WTC11 (cell line): ENCODE measurements around the gene USP10. TPM values are rescaled to one million over a fixed set of nuclear protein-coding genes. Genes with fewer than 3 reads are reported as not detected.

Source experiments
- ATAC-seq: fragments of 200-7000 bp; cut with Tn5 transposase; 2 replicates; pipeline ENCODE4 v1.10.0; 2021; ENCODE audit warnings: mild to moderate bottlenecking, moderate library complexity
- CTCF ChIA-PET: fragments of 300-600 bp; sonication (Branson Sonifier 250); formaldehyde crosslinking; loops from one replicate; lab custom pipeline; 2021; ENCODE audit warnings: antibody characterized with exemption; lab: Charles Lee
- POLR2A ChIA-PET: fragments of 350-600 bp; sonication (Branson Sonifier 250); formaldehyde crosslinking; loops from one replicate; lab custom pipeline; 2021; ENCODE audit warnings: antibody characterized with exemption; lab: Charles Lee
- DNase-seq: peaks from one replicate; pipeline ENCODE4 v3.0.0; 2021; ENCODE audit warnings: low spot score
- H3K27ac Mint-ChIP-seq: 2 replicates; pipeline ENCODE4 v1.8.0; 2021; ENCODE audit warnings: mixed read lengths
- H3K27me3 Mint-ChIP-seq: 2 replicates; pipeline ENCODE4 v1.8.0; 2021; ENCODE audit warnings: low read depth, mild to moderate bottlenecking, moderate library complexity, mixed read lengths
- H3K36me3 Mint-ChIP-seq: 2 replicates; pipeline ENCODE4 v1.8.0; 2021; ENCODE audit warnings: mixed read lengths
- H3K4me1 Mint-ChIP-seq: 2 replicates; pipeline ENCODE4 v1.8.0; 2022; ENCODE audit warnings: mixed read lengths
- H3K4me3 Mint-ChIP-seq: 2 replicates; pipeline ENCODE4 v1.8.0; 2021; ENCODE audit warnings: mild to moderate bottlenecking, moderate library complexity, mixed read lengths
- H3K9me3 Mint-ChIP-seq: 2 replicates; pipeline ENCODE4 v1.8.0; 2021; ENCODE audit warnings: mixed read lengths
- E2F5 ChIP-seq: sonication (generic); formaldehyde crosslinking; IDR thresholded peaks from 2 replicates; pipeline ENCODE4 v1.8.1; 2022; ENCODE audit warnings: mild to moderate bottlenecking, moderate library complexity, missing genetic modification reagents
- ETV6 ChIP-seq: sonication (generic); formaldehyde crosslinking; IDR thresholded peaks from 2 replicates; pipeline ENCODE4 v1.8.1; 2022; ENCODE audit warnings: mild to moderate bottlenecking, missing genetic modification reagents
- HMGA2 ChIP-seq: fragments of 250-450 bp; sonication (Bioruptor Pico); IDR thresholded peaks from 2 replicates; pipeline ENCODE4 v1.4.0; 2021; ENCODE audit warnings: mild to moderate bottlenecking, moderate library complexity
- JAZF1 ChIP-seq: fragments of 250-450 bp; sonication (Bioruptor Pico); IDR thresholded peaks from 2 replicates; pipeline ENCODE4 v1.9.0; 2021; ENCODE audit warnings: moderate library complexity, mild to moderate bottlenecking, inconsistent platforms
- NR3C1 ChIP-seq: sonication (generic); formaldehyde crosslinking; conservative IDR thresholded peaks from 2 replicates; pipeline ENCODE4 v1.8.1; 2023; ENCODE audit warnings: low read depth, mild to moderate bottlenecking, missing genetic modification reagents
- PREB ChIP-seq: sonication (generic); formaldehyde crosslinking; IDR thresholded peaks from 2 replicates; pipeline ENCODE4 v1.8.1; 2022; ENCODE audit warnings: mild to moderate bottlenecking, missing genetic modification reagents, moderate library complexity, borderline replicate concordance
- PRRX2 ChIP-seq: fragments of 250-450 bp; sonication (Bioruptor Pico); IDR thresholded peaks from 2 replicates; pipeline ENCODE4 v1.8.0; 2021; ENCODE audit warnings: mild to moderate bottlenecking
- RELA ChIP-seq: sonication (generic); formaldehyde crosslinking; IDR thresholded peaks from 2 replicates; pipeline ENCODE4 v1.8.1; 2022; ENCODE audit warnings: missing genetic modification reagents, mild to moderate bottlenecking, borderline replicate concordance
- ZNF219 ChIP-seq: sonication (generic); formaldehyde crosslinking; IDR thresholded peaks from 2 replicates; pipeline ENCODE4 v1.8.0; 2023; ENCODE audit warnings: missing genetic modification reagents, mild to moderate bottlenecking, borderline replicate concordance
- ZNF396 ChIP-seq: fragments of 250-450 bp; sonication (Bioruptor Pico); IDR thresholded peaks from 2 replicates; pipeline ENCODE4 v1.8.0; 2021; ENCODE audit warnings: mild to moderate bottlenecking, moderate library complexity, borderline replicate concordance
- ZNF416 ChIP-seq: fragments of 250-450 bp; sonication (Bioruptor Pico); IDR thresholded peaks from 2 replicates; pipeline ENCODE4 v1.9.0; 2021; ENCODE audit warnings: mild to moderate bottlenecking, inconsistent platforms
- ZNF423 ChIP-seq: fragments of 250-450 bp; sonication (Bioruptor Pico); IDR thresholded peaks from 2 replicates; pipeline ENCODE4 v2.1.2; 2022; ENCODE audit warnings: mild to moderate bottlenecking, moderate library complexity
- total RNA-seq: library from RNA; stranded (reverse); gene quantifications from 3 replicates; pipeline ENCODE4 v1.2.3, GENCODE V29; 2021
- TF ChIP-seq, protein P1 (sequence below): sonication (generic); formaldehyde crosslinking; IDR thresholded peaks from 2 replicates; pipeline ENCODE4 v1.8.0; 2022; ENCODE audit warnings: missing genetic modification reagents
- TF ChIP-seq, protein P2 (sequence below): fragments of 200-600 bp; IDR thresholded peaks from 2 replicates; pipeline ENCODE4 v1.8.0; 2022; ENCODE audit warnings: antibody characterized with exemption
- TF ChIP-seq, protein P3 (sequence below): sonication (generic); formaldehyde crosslinking; IDR thresholded peaks from 2 replicates; pipeline ENCODE4 v1.8.0; 2023; ENCODE audit warnings: missing genetic modification reagents
- TF ChIP-seq, protein P4 (sequence below): sonication (generic); formaldehyde crosslinking; conservative IDR thresholded peaks from 2 replicates; pipeline ENCODE4 v1.8.1; 2022; ENCODE audit warnings: mild to moderate bottlenecking, missing genetic modification reagents
- TF ChIP-seq, protein P5 (sequence below): sonication (generic); formaldehyde crosslinking; IDR thresholded peaks from 2 replicates; pipeline ENCODE4 v1.8.0; 2023; ENCODE audit warnings: mild to moderate bottlenecking, missing genetic modification reagents

The USP10 gene
- total RNA-seq, 1 experiment from 2014 or later: 138 TPM

- Mint-ChIP-seq H3K9me3 (no peaks in the 10 kb centered on the region), H3K27me3 (no peaks in the 10 kb centered on the region), H3K36me3 (no peaks in the 10 kb centered on the region), H3K4me1 (0 out of 2 replicates have a peak, but pooled peaks cover 3% of the 10 kb centered on the region), H3K27ac (peak overlapping the region; percentile 76; the same call in 1 of the 2 replicates), H3K4me3 (no peak overlapping the region)
- TF ChIP-seq ZNF423 (no peak), HMGA2 (no peak), ZNF219 (CRISPR knock-in tag) (no peak), JAZF1 (CRISPR knock-in tag) (no peak), RELA (CRISPR knock-in tag) (no peak), ZNF416 (CRISPR knock-in tag) (no peak)
- TF ChIP-seq, protein P1, sequence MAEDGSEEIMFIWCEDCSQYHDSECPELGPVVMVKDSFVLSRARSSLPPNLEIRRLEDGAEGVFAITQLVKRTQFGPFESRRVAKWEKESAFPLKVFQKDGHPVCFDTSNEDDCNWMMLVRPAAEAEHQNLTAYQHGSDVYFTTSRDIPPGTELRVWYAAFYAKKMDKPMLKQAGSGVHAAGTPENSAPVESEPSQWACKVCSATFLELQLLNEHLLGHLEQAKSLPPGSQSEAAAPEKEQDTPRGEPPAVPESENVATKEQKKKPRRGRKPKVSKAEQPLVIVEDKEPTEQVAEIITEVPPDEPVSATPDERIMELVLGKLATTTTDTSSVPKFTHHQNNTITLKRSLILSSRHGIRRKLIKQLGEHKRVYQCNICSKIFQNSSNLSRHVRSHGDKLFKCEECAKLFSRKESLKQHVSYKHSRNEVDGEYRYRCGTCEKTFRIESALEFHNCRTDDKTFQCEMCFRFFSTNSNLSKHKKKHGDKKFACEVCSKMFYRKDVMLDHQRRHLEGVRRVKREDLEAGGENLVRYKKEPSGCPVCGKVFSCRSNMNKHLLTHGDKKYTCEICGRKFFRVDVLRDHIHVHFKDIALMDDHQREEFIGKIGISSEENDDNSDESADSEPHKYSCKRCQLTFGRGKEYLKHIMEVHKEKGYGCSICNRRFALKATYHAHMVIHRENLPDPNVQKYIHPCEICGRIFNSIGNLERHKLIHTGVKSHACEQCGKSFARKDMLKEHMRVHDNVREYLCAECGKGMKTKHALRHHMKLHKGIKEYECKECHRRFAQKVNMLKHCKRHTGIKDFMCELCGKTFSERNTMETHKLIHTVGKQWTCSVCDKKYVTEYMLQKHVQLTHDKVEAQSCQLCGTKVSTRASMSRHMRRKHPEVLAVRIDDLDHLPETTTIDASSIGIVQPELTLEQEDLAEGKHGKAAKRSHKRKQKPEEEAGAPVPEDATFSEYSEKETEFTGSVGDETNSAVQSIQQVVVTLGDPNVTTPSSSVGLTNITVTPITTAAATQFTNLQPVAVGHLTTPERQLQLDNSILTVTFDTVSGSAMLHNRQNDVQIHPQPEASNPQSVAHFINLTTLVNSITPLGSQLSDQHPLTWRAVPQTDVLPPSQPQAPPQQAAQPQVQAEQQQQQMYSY (CRISPR knock-in tag): no peak
- TF ChIP-seq, protein P2, sequence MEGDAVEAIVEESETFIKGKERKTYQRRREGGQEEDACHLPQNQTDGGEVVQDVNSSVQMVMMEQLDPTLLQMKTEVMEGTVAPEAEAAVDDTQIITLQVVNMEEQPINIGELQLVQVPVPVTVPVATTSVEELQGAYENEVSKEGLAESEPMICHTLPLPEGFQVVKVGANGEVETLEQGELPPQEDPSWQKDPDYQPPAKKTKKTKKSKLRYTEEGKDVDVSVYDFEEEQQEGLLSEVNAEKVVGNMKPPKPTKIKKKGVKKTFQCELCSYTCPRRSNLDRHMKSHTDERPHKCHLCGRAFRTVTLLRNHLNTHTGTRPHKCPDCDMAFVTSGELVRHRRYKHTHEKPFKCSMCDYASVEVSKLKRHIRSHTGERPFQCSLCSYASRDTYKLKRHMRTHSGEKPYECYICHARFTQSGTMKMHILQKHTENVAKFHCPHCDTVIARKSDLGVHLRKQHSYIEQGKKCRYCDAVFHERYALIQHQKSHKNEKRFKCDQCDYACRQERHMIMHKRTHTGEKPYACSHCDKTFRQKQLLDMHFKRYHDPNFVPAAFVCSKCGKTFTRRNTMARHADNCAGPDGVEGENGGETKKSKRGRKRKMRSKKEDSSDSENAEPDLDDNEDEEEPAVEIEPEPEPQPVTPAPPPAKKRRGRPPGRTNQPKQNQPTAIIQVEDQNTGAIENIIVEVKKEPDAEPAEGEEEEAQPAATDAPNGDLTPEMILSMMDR: no peak
- TF ChIP-seq, protein P3, sequence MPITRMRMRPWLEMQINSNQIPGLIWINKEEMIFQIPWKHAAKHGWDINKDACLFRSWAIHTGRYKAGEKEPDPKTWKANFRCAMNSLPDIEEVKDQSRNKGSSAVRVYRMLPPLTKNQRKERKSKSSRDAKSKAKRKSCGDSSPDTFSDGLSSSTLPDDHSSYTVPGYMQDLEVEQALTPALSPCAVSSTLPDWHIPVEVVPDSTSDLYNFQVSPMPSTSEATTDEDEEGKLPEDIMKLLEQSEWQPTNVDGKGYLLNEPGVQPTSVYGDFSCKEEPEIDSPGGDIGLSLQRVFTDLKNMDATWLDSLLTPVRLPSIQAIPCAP (CRISPR knock-in tag): no peak
- ATAC-seq: no peak
- ChIA-PET POLR2A (no interaction called here), CTCF (interaction anchor here (1.1 kb wide), 1 partner anchor 48 kb away, joined by 3 read pairs; no protein-coding TSS in a partner anchor)
- no peak for DNase-seq
These were observed 86.2 kb downstream of the USP10 start for GRCh38 chr16:84785843-84786581.

DNA sequence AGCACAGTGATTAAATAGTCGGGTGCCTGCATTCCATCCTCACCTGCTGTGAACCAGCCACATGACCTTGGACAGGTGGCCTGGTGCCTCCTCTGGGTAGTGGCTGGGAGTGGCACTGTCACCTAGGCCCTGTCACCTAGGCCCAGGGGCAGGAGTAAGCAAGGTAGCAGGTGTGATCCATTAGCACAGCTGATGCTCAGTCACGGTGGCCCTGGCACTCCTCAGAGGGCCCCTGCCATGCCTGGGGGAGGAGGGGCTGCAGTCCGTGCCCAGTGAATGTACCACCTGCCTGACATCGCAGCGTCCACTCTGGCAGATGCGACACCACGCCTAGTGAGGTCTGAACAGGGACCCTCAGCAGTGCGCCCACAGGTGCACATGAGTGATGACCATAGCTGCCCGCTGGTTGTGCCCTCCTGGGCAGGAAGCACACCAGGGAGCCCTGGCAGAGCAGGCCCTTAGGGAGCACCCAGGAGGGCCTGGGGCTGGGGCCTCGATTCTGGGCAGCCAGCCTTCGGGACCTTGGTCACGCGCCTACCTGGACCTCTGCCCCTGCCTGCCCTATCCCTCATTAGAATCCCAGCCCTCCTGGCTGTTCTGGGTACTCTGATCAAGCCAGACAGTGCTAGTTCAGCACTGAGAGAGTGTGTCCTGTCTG lies 86.9 kb downstream of the USP10 start:
- DNase-seq (no peak), ATAC-seq (no peak)
- no peak overlapping the region for H3K4me3 Mint-ChIP-seq
- H3K4me1 Mint-ChIP-seq: 0 out of 2 replicates have a peak, but pooled peaks cover 3% of the 10 kb centered on the region
- H3K36me3 Mint-ChIP-seq: no peaks in the 10 kb centered on the region
- ChIA-PET POLR2A (no interaction called here), CTCF (interaction anchor here (1.2 kb wide), 1 partner anchor 138 kb away, joined by 7 read pairs; no protein-coding TSS in a partner anchor)
- H3K27ac Mint-ChIP-seq: peak overlapping the region; percentile 76; the same call in 1 of the 2 replicates
- H3K9me3 Mint-ChIP-seq: no peaks in the 10 kb centered on the region
- no peaks in the 10 kb centered on the region for H3K27me3 Mint-ChIP-seq
- no peak for TF ChIP-seq E2F5 (CRISPR knock-in tag)
- TF ChIP-seq, protein P4, sequence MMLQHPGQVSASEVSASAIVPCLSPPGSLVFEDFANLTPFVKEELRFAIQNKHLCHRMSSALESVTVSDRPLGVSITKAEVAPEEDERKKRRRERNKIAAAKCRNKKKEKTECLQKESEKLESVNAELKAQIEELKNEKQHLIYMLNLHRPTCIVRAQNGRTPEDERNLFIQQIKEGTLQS (CRISPR knock-in tag): no peak
- no peak for TF ChIP-seq JAZF1 (CRISPR knock-in tag)
- TF ChIP-seq NR3C1 (CRISPR knock-in tag): no peak
- TF ChIP-seq, protein P2: no peak
- TF ChIP-seq ZNF396 (CRISPR knock-in tag): no peak
- TF ChIP-seq PRRX2 (CRISPR knock-in tag): no peak
- TF ChIP-seq, protein P3 (CRISPR knock-in tag): no peak
- TF ChIP-seq, protein P5, sequence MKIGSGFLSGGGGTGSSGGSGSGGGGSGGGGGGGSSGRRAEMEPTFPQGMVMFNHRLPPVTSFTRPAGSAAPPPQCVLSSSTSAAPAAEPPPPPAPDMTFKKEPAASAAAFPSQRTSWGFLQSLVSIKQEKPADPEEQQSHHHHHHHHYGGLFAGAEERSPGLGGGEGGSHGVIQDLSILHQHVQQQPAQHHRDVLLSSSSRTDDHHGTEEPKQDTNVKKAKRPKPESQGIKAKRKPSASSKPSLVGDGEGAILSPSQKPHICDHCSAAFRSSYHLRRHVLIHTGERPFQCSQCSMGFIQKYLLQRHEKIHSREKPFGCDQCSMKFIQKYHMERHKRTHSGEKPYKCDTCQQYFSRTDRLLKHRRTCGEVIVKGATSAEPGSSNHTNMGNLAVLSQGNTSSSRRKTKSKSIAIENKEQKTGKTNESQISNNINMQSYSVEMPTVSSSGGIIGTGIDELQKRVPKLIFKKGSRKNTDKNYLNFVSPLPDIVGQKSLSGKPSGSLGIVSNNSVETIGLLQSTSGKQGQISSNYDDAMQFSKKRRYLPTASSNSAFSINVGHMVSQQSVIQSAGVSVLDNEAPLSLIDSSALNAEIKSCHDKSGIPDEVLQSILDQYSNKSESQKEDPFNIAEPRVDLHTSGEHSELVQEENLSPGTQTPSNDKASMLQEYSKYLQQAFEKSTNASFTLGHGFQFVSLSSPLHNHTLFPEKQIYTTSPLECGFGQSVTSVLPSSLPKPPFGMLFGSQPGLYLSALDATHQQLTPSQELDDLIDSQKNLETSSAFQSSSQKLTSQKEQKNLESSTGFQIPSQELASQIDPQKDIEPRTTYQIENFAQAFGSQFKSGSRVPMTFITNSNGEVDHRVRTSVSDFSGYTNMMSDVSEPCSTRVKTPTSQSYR (CRISPR knock-in tag): no peak
- no peak for TF ChIP-seq ETV6 (CRISPR knock-in tag)
- no peak for TF ChIP-seq PREB (CRISPR knock-in tag)
